RWPE1 (cell line): ENCODE results near the gene ABL1.

Experiments
- CTCF ChIA-PET: fragments of 350-600 bp; sonication (Branson Sonifier 250); formaldehyde crosslinking; extraction: SDS; loops from one replicate; lab custom pipeline; 2021; lab: Yijun Ruan, JAX
- POLR2A ChIA-PET: fragments of 400-600 bp; formaldehyde crosslinking; extraction: SDS; loops from one replicate; lab custom pipeline; 2020; ENCODE audit warnings: antibody characterized with exemption; ENCODE audit not compliant: low non-redundant PET; lab: Yijun Ruan, JAX
- DNase-seq: peaks from one replicate; pipeline ENCODE4 v3.0.0; 2012; ENCODE audit warnings: low spot score
- H3K27ac ChIP-seq: fragments of 450-650 bp; 2 replicates; pipeline ENCODE4 v1.5.1; 2017
- CTCF ChIP-seq: fragments of 450-650 bp; conservative IDR thresholded peaks from 2 replicates; pipeline ENCODE4 v1.5.1; 2017; ENCODE audit warnings: low read depth, mild to moderate bottlenecking

ABL1 gene

GRCh38 chr9:130880599-130881220 lies 45.7 kb downstream of the ABL1 start:
- H3K27ac ChIP-seq: no peak overlapping the region; the same call in 1 of the 2 replicates
- DNase-seq: no peak
- no peak for TF ChIP-seq CTCF
- ChIA-PET CTCF (interaction anchor here (2.8 kb wide), 1 partner anchor 11 kb away, joined by 10 read pairs; no protein-coding TSS in a partner anchor), POLR2A (interaction anchor here (0.6 kb wide), 1 partner anchor 13 kb away, joined by 9 read pairs; no protein-coding TSS in a partner anchor)

- no peak overlapping the region for H3K27ac ChIP-seq
- TF ChIP-seq CTCF: no peak
- ChIA-PET CTCF (no interaction called here), POLR2A (no interaction called here)
- DNase-seq: no peak
These were observed 46.5 kb downstream of the ABL1 start for GRCh38 chr9:130881516-130881915.

GRCh38 chr9:130882696-130883225 lies 47.7 kb downstream of the ABL1 start:
- ChIA-PET CTCF (interaction anchor here (0.7 to 1.1 kb wide), 4 partner anchors 13 to 164 kb away, joined by 3 to 5 read pairs (median 4); no protein-coding TSS in a partner anchor), POLR2A (no interaction called here)
- TF ChIP-seq CTCF: no peak
- H3K27ac ChIP-seq: peak overlapping the region; percentile 23
- DNase-seq: no peak

GRCh38 chr9:130883479-130883878 lies 48.4 kb downstream of the ABL1 start:
- TF ChIP-seq CTCF: no peak
- POLR2A ChIA-PET: no interaction called here
- CTCF ChIA-PET: interaction anchor here (0.7 kb wide), 1 partner anchor 76 kb away, joined by 5 read pairs; no protein-coding TSS in a partner anchor
- H3K27ac ChIP-seq: peak overlapping the region; percentile 75; the same call in 1 of the 2 replicates
- no peak for DNase-seq

- TF ChIP-seq CTCF: no peak
- POLR2A ChIA-PET: no interaction called here
- no peak for DNase-seq
- CTCF ChIA-PET: interaction anchor here (0.6 kb wide), 1 partner anchor 114 kb away, joined by 3 read pairs; no protein-coding TSS in a partner anchor
- H3K27ac ChIP-seq: peak overlapping the region; percentile 75; the same call in 1 of the 2 replicates
These were observed 49.1 kb downstream of the ABL1 start for GRCh38 chr9:130884111-130884531.

- DNase-seq: no peak
- CTCF ChIA-PET: interaction anchor here (0.6 to 2.1 kb wide), 7 partner anchors 10 to 162 kb away, joined by 3 to 9 read pairs (median 7); no protein-coding TSS in a partner anchor
- POLR2A ChIA-PET: no interaction called here
- no peak for TF ChIP-seq CTCF
- H3K27ac ChIP-seq: peak overlapping the region; percentile 75
These were observed 49.8 kb downstream of the ABL1 start for GRCh38 chr9:130884542-130885483.
